LHCN-M2 (cell line): ENCODE data around the gene NDUFC2. TPM values are rescaled to one million over a fixed set of nuclear protein-coding genes. Genes with fewer than 3 reads are reported as not detected.
A peak's percentile ranks its signal among the peaks of the same experiment; 100 is the strongest.

ENCODE experiments used
- DNase-seq: peaks from one replicate; pipeline ENCODE4 v3.0.0-alpha.2; 2012; ENCODE audit warnings: low read depth
- polyA plus RNA-seq: library from polyadenylated mRNA; unstranded; fragments of >200 nt; gene quantifications from one replicate; pipeline ENCODE4 v1.2.1, GENCODE V29; 2012; ENCODE audit warnings: missing spikeins
- total RNA-seq: library from RNA; depleted of rRNA; stranded (reverse); fragments of >200 nt; gene quantifications from 2 replicates; pipeline ENCODE4 v1.2.3, GENCODE V29; 2014; rRNA removed

NDUFC2 gene
- total RNA-seq, result 83.7 and 96.5 TPM in 2 replicates
- 538 TPM for polyA plus RNA-seq

DNA sequence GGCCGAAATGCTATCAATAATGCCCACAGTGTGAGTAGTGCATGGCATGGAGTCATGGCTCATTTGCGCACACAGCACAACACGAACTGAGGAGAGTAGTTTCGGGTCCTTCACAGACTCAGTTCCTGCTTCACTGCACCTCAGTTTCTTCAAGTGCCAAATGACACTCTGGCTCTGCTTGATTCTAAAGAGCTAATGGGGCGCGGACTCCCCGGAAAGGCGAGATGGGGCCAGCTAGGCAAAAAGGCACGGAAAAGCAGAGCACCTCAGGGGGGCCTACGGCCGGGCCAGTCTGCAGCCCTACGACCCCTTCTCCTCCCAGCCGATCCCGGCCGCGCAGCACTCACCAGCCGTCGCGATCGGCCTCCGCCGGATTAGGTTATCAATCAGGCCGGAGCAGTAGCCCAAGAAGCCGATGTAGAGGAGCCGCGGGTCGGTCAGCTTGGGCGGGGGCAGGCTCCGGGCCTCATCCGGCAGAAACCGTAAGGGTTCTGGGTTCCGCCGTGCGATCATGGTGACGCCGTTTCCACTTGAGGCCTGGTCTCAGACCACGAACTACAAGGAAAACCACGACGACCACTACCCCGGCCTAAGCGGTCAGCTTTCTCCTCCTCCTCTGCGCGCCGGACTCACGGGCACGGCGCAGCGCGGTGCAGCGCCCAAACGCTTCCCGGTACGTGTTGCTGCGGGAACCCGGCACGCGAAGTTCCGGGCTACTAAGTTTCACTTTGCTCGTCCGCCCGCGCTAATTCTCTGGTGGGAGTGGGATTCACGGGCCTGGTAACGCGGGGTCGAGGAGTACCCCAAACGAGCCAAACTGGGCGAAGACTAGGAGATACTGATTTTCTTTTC, at the start of gene NDUFC2:
Gene NDUFC2, minus strand, starts transcription at position 631 of the 852 bp plus-strand sequence. Its CDS starts 118 bp downstream, at position 513.
- peak; percentile 80 for DNase-seq

DNA sequence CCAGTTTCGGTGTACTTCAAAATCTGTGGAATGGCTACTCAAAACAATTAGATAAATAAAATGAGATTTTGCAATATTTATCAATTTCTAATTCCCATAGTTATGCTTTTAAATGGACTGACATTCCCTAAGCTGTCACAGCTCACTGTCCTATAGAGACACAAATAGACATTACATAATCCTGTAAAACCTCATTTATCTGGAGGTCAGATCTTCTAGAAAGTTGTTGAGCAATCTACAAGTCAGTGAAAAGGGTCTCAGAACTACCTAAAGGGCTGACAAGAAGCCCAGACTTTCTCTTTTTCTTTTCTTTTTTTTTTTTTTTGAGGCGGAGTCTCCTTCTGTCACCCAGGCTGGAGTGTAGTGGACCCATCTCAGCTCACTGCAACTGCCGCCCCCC, 47.7 kb upstream of the NDUFC2 start:
- no peak for DNase-seq

GRCh38 chr11:78112582-78113275, 33.1 kb upstream of the NDUFC2 start:
- no peak for DNase-seq

GRCh38 chr11:78111298-78111697, 31.6 kb upstream of the NDUFC2 start:
- no peak for DNase-seq

DNA sequence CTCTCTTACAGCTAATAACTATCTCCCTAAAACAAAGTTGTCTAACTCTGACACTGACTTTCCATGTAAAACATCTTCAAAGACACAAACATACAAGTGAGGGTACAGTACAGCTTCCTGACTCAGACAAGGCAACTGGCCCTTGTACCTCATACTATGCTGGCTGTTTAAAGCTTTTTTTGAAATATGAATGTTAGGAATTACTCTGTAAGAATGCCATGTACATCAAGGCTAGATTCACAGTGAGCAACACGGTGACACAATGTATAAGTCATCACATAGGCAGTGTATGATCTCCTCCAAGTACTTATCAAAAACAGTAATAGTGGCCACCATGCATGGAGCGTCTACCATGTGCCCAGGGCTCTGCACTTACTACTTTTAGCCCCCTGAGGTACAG, 31.2 kb upstream of the NDUFC2 start:
- DNase-seq, result no peak

GRCh38 chr11:78110351-78110750, 30.7 kb upstream of the NDUFC2 start:
- no peak for DNase-seq

- DNase-seq, result no peak
These were observed 29.7 kb upstream of the NDUFC2 start for GRCh38 chr11:78109081-78110015.

DNA sequence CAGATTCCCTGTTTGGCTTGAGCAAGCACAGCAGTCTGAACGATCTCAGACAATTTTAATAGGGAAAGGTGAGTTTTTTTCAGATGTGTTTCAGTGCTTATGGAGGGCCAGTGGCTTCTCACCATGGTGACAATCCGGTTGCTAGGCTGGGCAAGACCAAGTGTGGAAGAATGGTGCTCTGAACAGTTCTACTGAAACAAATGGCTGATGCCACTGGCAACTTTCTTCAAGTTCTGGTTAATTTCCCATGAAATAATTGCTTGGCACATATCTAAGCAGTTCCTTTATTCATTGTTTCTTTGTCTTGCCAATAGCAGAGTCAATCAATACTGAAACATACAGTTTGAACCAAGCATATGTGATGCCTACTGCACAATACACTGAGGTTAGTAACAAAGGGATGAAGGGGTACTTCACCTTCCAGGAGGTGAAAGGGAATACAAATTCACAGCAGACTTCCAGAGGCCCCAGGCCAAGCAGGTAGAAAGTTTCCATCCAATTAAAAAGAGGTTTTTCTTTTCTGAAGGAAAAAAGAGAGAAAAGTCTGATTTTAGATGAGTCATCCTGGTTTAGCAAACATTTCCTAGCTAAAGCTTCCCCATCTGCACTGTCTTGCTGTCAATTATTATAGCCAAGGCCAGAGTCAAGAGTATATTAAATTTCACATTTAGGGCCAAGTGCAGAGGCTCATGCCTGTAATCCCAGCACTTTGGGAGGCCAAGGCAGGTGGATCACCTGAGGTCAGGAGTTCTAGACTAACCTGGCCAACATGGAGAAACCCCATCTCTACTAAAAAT, 21.2 kb upstream of the NDUFC2 start:
- no peak for DNase-seq

GRCh38 chr11:78100261-78100660, 20.6 kb upstream of the NDUFC2 start:
- DNase-seq, result no peak

DNA sequence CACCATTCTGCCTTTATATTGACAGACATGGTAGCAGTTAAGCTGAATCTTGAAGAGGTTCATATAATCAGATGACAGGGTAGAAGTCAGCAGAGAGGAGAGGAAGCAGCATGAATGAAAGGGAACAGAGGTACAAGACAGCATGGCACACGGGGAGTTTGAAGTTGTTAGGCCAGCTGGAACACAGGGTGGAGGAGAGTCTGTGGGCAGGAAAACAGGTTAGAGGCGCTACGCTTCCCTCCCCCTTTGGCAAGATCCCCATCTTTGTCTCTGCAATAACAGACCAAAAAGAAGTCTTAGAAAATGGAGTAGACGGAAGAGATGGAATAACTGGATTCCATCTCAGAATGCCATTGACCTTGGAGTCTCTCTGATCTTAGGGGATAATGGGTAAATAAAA, 20.0 kb upstream of the NDUFC2 start:
- DNase-seq, result no peak

GRCh38 chr11:78097666-78098385, 18.2 kb upstream of the NDUFC2 start:
- no peak for DNase-seq

DNA sequence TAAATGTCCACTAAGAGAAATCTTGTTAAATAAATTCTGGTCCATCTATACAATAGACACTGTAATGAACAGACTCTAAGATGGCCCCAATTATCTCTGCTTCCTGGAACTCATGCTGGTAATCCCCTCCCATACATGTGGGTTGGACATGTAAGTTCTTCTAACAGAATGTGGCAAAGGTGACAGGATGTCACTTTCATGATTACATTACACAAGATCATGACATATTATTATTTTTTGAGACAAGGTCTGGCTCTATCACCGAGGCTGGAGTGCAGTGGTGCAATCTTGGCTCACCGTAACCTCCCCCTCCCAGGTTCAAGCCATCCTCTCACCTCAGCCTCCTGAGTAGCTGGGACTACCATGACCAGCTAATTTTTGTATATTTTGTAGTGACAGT, 14.6 kb upstream of the NDUFC2 start:
- DNase-seq, result no peak

- peak; percentile 22 for DNase-seq
These were observed 6.9 kb upstream of the NDUFC2 start for GRCh38 chr11:78086521-78087074.

DNA sequence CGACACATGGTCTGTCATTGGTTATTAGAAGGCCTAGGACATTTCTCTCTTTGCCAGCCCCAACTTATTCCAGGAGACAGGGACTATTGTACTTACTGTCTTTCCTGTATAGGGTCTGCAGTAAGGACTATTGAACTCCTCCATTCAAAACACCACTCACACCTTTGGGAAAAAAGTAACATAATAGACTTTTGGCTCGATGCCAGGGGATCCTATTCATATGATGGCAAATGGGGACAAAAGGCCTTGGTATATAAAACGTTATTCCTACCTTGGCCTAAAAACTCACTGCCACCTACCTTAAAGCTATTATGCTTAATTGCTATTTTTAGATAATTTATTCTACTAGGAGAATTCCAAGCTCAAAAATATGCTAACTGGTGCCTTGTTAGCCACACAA, 6.3 kb upstream of the NDUFC2 start:
- no peak for DNase-seq

- peak; percentile 88 for DNase-seq
These were observed 4.8 kb upstream of the NDUFC2 start for GRCh38 chr11:78084506-78084905.

DNA sequence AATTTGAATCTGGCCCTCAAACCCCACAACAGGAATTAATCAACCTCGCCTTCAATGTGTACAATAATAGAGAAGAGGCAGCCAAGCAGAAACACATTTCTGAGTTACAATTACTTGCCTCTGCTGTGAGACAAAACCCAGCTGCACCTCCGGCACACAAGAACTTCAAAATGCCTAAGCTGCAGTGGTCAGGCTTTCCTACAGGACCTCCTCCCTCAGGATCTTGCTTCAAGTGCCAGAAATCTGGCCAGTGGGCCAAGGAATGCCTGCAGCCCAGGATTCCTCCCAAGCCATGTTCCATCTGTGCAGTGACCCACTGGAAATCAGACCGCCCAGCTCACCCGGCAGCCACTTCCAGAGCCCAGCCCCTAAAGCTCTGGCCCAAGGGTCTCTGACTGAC, 3.4 kb upstream of the NDUFC2 start:
- DNase-seq, result no peak

DNA sequence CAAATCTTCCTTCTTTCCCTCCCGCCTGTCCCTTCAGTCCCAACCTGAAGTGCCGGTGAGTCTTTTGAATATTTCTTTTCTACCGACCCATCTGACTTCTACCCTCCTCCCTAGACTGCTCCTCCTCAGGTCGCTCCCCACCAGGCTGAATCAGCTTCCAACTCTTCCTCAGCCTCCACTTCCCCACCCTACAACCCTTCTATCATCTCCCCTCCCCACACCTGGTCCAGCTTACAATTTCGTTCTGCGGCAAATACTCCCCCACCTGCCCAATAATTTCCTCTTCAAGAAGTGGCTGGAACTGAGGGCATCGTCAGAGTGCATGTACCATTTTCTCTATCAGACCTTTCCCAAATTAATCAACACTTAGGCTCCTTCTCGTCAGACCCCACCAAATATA, 2.5 kb upstream of the NDUFC2 start:
- no peak for DNase-seq

- DNase-seq, result no peak
These were observed 1.9 kb upstream of the NDUFC2 start for GRCh38 chr11:78081583-78081982.

- peak; percentile 35 for DNase-seq
These were observed 1.3 kb upstream of the NDUFC2 start for GRCh38 chr11:78080818-78081495.
